GM23248 (cell line): ENCODE data around the gene ATP2A2. TPM values are rescaled to one million over a fixed set of nuclear protein-coding genes. Genes with fewer than 3 reads are reported as not detected.

Experiments
- DNase-seq: peaks from one replicate; pipeline ENCODE4 v3.0.0-alpha.2; 2015
- H2AFZ ChIP-seq: fragments of 200-600 bp; sonication (generic); 2 replicates; pipeline ENCODE4 v1.6.1; 2016; ENCODE audit warnings: antibody characterized with exemption
- H3F3A ChIP-seq: fragments of 200-600 bp; sonication (generic); 2 replicates; pipeline ENCODE4 v1.6.1; 2016; ENCODE audit warnings: mild to moderate bottlenecking, antibody characterized with exemption, mixed run types; ENCODE audit not compliant: insufficient read depth
- H3K27ac ChIP-seq: fragments of 200-600 bp; sonication (generic); 2 replicates; pipeline ENCODE4 v1.5.1; 2016; ENCODE audit warnings: mild to moderate bottlenecking
- H3K27me3 ChIP-seq: fragments of 200-600 bp; sonication (generic); replicated peaks from 2 replicates; pipeline ENCODE4 v1.6.1; 2016; ENCODE audit warnings: mild to moderate bottlenecking; ENCODE audit not compliant: insufficient read depth
- H3K36me3 ChIP-seq: fragments of 200-600 bp; sonication (generic); 2 replicates; pipeline ENCODE4 v1.6.1; 2016; ENCODE audit warnings: low read depth, mild to moderate bottlenecking
- H3K4me1 ChIP-seq: fragments of 200-600 bp; sonication (generic); 2 replicates; pipeline ENCODE4 v1.6.1; 2016; ENCODE audit warnings: mild to moderate bottlenecking; ENCODE audit not compliant: insufficient read depth
- H3K4me2 ChIP-seq: fragments of 200-600 bp; sonication (generic); one replicate; pipeline ENCODE4 v1.6.1; 2016; ENCODE audit warnings: mild to moderate bottlenecking; ENCODE audit not compliant: unreplicated experiment
- H3K4me3 ChIP-seq: fragments of 200-600 bp; sonication (generic); 2 replicates; pipeline ENCODE4 v1.5.1; 2016; ENCODE audit warnings: mild to moderate bottlenecking
- H3K79me2 ChIP-seq: fragments of 200-600 bp; sonication (generic); 2 replicates; pipeline ENCODE4 v1.6.1; 2016; ENCODE audit warnings: mild to moderate bottlenecking; ENCODE audit not compliant: insufficient read depth
- H3K9ac ChIP-seq: fragments of 200-600 bp; sonication (generic); 2 replicates; pipeline ENCODE4 v1.6.1; 2016; ENCODE audit warnings: mild to moderate bottlenecking
- H3K9me2 ChIP-seq: fragments of 200-600 bp; sonication (generic); 2 replicates; pipeline ENCODE4 v1.6.1; 2016; ENCODE audit warnings: mixed run types, mild to moderate bottlenecking, moderate library complexity; ENCODE audit not compliant: insufficient read depth
- H3K9me3 ChIP-seq: fragments of 200-600 bp; sonication (generic); one replicate; pipeline ENCODE4 v1.6.1; 2017; ENCODE audit warnings: low read depth
- H4K20me1 ChIP-seq: fragments of 200-600 bp; sonication (generic); 2 replicates; pipeline ENCODE4 v1.6.0; 2016; ENCODE audit not compliant: insufficient read depth
- EZH2 ChIP-seq: fragments of 200-600 bp; sonication (generic); IDR thresholded peaks from 2 replicates; pipeline ENCODE4 v1.6.1; 2018; ENCODE audit warnings: antibody characterized with exemption, mild to moderate bottlenecking; ENCODE audit not compliant: insufficient read depth, poor library complexity, severe bottlenecking
- EZH2phosphoT487 ChIP-seq: fragments of 200-600 bp; sonication (generic); IDR thresholded peaks from 2 replicates; pipeline ENCODE4 v1.6.1; 2018; ENCODE audit warnings: antibody characterized with exemption, moderate library complexity, mild to moderate bottlenecking, low read depth; ENCODE audit not compliant: insufficient read depth
- WGBS, 2 experiments: methylation state at CpG; one replicate each; pipeline ENCODE4 v1.1.6; 2015 to 2017; ENCODE audit warnings: low lambda C conversion rate in 2 of 2, low coverage in 1 of 2; ENCODE audit errors: missing lambda C conversion rate in 2 of 2; 5-methylcytosine and 5-hydroxymethylcytosine counted together
- in situ Hi-C: fragments of 300-500 bp; cut with MboI; formaldehyde crosslinking; loops from 2 replicates; pipeline ENCODE4 v1.15.0; 2020
- polyA plus RNA-seq: library from polyadenylated mRNA; unstranded; fragments of >200 nt; fragmentation: Nextera tagmentation; extraction: Ambion mirVana; gene quantifications from 2 replicates; pipeline ENCODE4 v1.2.1, GENCODE V29; 2016
- total RNA-seq: library from RNA; depleted of rRNA; stranded (reverse); fragments of >200 nt; shearing (Covaris generic); gene quantifications from 2 replicates; pipeline ENCODE4 v1.2.3, GENCODE V29; 2014

ATP2A2 gene
- total and polyA plus RNA-seq, 2 experiments from 2014 or later = 29.5 to 142 TPM

DNA sequence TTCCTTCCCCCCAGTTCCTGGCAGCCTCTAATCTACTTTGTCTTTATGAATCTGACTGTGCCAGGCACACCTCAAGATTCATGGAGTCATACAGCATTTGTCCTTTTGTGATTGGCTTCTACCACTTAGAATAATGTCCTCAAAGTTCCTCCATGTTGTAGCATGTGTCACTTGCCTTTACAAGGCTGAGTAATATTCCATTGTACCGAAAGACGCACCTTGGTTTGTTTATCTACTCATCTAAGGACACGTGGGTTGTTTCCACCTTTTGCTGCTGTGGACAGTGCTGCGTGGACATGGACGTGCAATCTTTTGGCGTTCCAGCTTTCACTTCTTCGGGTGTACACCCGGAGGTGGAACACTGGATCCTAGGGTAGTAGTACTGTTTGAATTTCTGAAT, 88.9 kb downstream of the ATP2A2 start:
- TF ChIP-seq EZH2 (no peak), EZH2phosphoT487 (no peak)
- Histone ChIP-seq H3K27ac (no peak overlapping the region), H3K36me3 (peaks cover 9% of the 10 kb centered on the region), H3K9me2 (no peaks in the 10 kb centered on the region), H3K79me2 (no peaks in the 10 kb centered on the region), H3K9me3 (no peaks in the 10 kb centered on the region), H3F3A (peaks cover 17% of the 10 kb centered on the region), H3K4me1 (no peaks in the 10 kb centered on the region), H2AFZ (no peak overlapping the region), H3K4me2 (no peak overlapping the region), H3K27me3 (no peaks in the 10 kb centered on the region), H3K4me3 (no peak overlapping the region), H3K9ac (no peak overlapping the region), H4K20me1 (no peaks in the 10 kb centered on the region)
- WGBS, 2 experiments = 89% methylated on average over 8 of the region's 8 CpGs
- in situ Hi-C loops = no loop called here
- no peak for DNase-seq

- H3K4me2 ChIP-seq = no peak overlapping the region
- H3K9me2 ChIP-seq = no peaks in the 10 kb centered on the region
- no peaks in the 10 kb centered on the region for H3K9me3 ChIP-seq
- peaks cover 18% of the 10 kb centered on the region for H3F3A ChIP-seq
- in situ Hi-C loops = no loop called here
- no peak for DNase-seq
- H3K4me3 ChIP-seq = no peak overlapping the region
- H3K27ac ChIP-seq = no peak overlapping the region
- H3K27me3 ChIP-seq = no peaks in the 10 kb centered on the region
- no peak overlapping the region for H2AFZ ChIP-seq
- H4K20me1 ChIP-seq = no peaks in the 10 kb centered on the region
- no peak overlapping the region for H3K9ac ChIP-seq
- peaks cover 16% of the 10 kb centered on the region for H3K36me3 ChIP-seq
- WGBS, 2 experiments = 81 to 86% methylated on average over 13 of the region's 13 CpGs
- TF ChIP-seq EZH2phosphoT487 (no peak), EZH2 (no peak)
- no peaks in the 10 kb centered on the region for H3K79me2 ChIP-seq
- no peaks in the 10 kb centered on the region for H3K4me1 ChIP-seq
These were observed 89.7 kb downstream of the ATP2A2 start for GRCh38 chr12:110370732-110371231.

DNA sequence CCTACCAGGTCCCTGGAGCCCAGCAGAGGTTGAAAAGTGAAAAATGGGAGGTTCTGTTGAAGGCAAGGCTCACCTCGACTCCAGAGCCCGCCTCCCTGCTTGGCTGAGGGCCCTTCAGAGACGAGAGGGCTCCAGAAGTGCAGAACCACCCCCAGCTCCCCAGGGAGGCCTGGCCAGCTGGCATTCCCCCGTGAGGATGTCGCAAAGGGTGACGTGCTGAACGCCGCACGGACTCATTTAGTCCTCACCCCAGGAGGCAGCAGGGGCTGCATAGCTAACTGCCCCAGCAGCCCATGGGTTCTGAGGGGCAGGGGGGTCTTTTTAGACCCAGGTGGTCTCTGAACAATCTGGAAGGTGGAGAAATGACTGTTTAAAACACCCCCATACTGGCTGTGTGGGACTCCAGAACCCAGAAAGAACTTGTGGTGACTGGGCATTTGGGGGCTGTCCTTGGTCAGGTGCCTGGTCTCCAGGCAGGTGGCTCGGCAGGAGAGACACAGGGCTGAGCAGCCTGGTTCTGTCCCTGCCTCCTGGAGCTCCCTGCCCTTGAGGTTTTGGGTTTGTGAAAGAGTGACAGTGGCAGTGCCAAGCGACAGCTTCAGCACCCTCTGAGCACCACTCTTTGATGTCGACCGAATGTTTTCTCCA, 90.5 kb downstream of the ATP2A2 start:
- H3F3A ChIP-seq = peaks cover 18% of the 10 kb centered on the region
- WGBS, 2 experiments = 71 to 73% methylated on average over 13 of the region's 13 CpGs
- no peak for DNase-seq
- no peaks in the 10 kb centered on the region for H3K79me2 ChIP-seq
- H3K27me3 ChIP-seq = no peaks in the 10 kb centered on the region
- no peaks in the 10 kb centered on the region for H3K4me1 ChIP-seq
- TF ChIP-seq EZH2 = no peak
- no peak for TF ChIP-seq EZH2phosphoT487
- in situ Hi-C loops = no loop called here
- no peaks in the 10 kb centered on the region for H3K9me3 ChIP-seq
- no peaks in the 10 kb centered on the region for H4K20me1 ChIP-seq
- H3K4me2 ChIP-seq = no peak overlapping the region
- H2AFZ ChIP-seq = no peak overlapping the region
- no peaks in the 10 kb centered on the region for H3K9me2 ChIP-seq
- H3K27ac ChIP-seq = no peak overlapping the region
- H3K4me3 ChIP-seq = no peak overlapping the region
- H3K9ac ChIP-seq = no peak overlapping the region
- peaks cover 21% of the 10 kb centered on the region for H3K36me3 ChIP-seq

- H3K36me3 ChIP-seq = peaks cover 21% of the 10 kb centered on the region
- H4K20me1 ChIP-seq = no peaks in the 10 kb centered on the region
- no peaks in the 10 kb centered on the region for H3K9me3 ChIP-seq
- no peak for DNase-seq
- TF ChIP-seq EZH2 (no peak), EZH2phosphoT487 (no peak)
- no peaks in the 10 kb centered on the region for H3K4me1 ChIP-seq
- in situ Hi-C loops = no loop called here
- 86 to 90% methylated on average over 7 of the region's 7 CpGs for WGBS, 2 experiments
- peaks cover 18% of the 10 kb centered on the region for H3F3A ChIP-seq
- H3K9me2 ChIP-seq = no peaks in the 10 kb centered on the region
- H3K79me2 ChIP-seq = no peaks in the 10 kb centered on the region
- H3K9ac ChIP-seq = no peak overlapping the region
- no peak overlapping the region for H3K4me2 ChIP-seq
- H3K27me3 ChIP-seq = no peaks in the 10 kb centered on the region
- H2AFZ ChIP-seq = no peak overlapping the region
- no peak overlapping the region for H3K27ac ChIP-seq
- no peak overlapping the region for H3K4me3 ChIP-seq
These were observed 91.0 kb downstream of the ATP2A2 start for GRCh38 chr12:110372056-110372425.
